NCI-H345 (cell line): ENCODE measurements around the gene TMTC4.
A peak's percentile ranks its signal among the peaks of the same experiment; 100 is the strongest.
"Not testable (repeated sequence)": the region's sequence is repeated elsewhere in the genome, so short reads cannot be mapped to it uniquely, and the experiment has no call there.

ENCODE experiments used
- DNase-seq: peaks from one replicate; lab custom pipeline; 2025; lab: John Stamatoyannopoulos, UW

Gene TMTC4

DNA sequence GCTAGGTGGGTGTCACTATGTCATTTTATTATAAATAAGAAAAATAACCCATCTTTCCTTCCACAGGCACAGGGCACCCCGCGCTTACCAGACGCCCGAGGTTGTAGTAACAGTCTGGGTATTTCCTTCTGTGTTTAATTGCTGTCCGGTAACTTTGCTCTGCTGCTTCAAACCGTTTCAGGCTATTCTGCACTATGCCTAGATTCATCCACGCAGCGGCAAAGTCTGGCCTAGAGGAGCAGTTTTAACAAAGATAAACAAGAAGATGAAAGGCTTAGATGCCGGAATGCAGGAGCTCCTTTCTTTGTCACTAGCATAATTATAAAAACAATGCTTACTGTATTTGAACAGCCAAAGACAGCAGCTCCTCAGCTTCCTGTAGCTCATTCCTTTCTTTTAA, 49.1 kb downstream of the TMTC4 start:
- no peak for DNase-seq

DNA sequence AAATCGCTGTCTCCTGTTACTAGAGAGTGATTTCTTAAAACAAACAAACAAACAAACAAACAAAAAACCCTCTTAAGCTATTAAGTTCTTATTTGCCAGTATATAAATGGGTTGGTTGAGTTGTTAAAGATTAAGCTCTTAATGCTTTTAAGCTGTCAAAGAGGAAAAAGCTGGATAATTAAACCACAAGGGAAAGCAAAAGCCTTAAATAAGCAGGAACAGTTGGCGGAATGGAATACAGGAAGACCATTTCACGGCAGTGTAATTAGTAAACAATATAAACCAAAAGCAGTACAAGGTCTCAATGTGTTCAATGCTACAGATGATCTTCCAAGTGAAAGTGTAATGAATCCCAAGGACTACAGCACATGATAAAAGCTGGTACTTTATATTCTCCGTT, 53.8 kb downstream of the TMTC4 start:
- DNase-seq: no peak

DNA sequence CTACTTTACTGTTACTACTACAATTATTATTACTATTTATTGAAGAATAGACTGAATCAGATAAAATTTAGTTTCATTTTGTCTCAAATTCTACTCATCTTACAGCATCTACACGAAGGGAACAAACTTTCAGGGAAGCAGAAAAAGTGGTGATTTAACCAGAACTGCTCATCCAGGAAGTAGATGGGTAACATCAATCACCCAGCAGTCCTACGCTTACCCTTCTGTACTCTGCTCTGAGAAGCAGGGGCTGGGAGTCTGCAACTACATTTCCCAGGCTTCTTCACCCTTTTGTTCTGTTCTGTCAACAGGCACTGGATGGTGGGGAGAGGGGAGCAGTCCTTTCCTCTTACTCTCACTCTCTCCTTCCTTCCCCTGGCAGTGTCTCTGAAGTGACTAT, 54.7 kb downstream of the TMTC4 start:
- no peak for DNase-seq

DNA sequence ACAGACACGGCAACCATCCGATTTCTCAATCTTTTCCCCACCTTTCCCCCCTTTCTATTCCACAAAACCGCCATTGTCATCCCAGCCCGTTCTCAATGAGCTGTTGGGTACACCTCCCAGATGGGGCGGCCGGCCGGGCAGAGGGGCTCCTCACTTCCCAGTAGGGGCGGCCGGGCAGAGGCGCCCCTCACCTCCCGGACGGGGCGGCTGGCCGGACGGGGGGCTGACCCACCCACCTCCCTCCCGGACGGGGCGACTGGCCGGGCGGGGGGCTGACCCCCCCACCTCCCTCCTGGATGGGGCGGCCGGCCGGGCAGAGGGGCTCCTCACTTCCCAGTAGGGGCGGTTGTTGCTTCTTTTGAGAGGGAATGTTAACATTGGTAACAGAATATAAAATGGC, 55.7 kb downstream of the TMTC4 start:
- DNase-seq: not testable (repeated sequence)

DNA sequence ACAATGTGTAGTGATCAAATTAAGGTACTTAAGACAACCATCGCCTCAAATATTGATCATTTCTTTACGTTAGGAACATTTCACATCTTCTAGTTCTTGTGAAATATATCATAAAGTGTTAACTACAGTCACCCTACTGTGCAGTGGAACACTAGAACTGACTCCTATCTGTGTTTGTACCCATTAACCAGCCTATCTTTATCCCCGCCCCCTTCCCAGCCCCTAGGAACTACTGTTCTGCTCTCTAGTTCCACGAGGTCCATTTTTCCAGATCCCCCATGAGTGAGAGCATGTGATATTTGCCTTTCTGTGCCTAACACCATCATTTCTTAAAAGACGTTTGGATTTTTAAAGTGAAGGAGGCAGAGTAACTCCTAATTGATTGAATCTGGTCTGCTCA, 61.6 kb downstream of the TMTC4 start:
- no peak for DNase-seq

DNA sequence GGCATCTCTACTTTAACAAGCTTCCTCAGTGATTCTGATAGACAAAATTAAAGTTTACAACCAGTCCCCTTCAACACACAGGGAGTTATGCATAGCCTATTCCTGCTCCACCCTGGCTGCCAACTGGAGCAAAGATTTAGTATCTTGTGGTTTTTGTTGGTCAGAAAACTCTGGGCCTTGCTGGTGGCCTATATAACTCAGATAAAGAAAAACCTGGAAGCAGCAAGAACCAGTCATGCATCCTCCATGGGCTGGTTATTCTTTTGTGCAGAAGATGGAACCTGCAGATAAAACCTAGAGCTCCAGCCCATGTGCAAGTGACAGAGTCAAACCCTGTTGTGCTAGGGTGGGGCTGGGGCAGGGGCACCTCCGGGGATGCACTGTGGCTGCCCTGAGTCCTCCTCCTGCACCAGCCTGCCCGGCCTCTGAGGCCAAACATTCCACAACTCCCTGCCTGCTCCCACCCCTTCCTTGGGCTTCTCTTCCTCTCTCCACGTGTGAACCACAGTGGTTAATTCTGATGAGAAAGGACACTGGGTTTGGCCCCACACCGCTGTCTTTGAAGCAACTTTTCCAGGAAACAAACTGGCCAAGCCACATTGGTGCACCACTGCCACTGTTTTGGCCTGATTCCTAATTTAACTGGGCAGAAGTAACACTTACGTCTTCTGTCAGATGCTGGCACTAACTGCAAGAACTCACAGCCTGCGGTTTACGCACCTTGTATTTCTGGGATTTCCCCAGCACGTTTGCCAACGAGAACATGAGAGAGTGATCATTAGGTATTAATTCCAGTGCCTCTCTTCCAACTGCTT, 62.7 kb downstream of the TMTC4 start:
- DNase-seq: no peak

DNA sequence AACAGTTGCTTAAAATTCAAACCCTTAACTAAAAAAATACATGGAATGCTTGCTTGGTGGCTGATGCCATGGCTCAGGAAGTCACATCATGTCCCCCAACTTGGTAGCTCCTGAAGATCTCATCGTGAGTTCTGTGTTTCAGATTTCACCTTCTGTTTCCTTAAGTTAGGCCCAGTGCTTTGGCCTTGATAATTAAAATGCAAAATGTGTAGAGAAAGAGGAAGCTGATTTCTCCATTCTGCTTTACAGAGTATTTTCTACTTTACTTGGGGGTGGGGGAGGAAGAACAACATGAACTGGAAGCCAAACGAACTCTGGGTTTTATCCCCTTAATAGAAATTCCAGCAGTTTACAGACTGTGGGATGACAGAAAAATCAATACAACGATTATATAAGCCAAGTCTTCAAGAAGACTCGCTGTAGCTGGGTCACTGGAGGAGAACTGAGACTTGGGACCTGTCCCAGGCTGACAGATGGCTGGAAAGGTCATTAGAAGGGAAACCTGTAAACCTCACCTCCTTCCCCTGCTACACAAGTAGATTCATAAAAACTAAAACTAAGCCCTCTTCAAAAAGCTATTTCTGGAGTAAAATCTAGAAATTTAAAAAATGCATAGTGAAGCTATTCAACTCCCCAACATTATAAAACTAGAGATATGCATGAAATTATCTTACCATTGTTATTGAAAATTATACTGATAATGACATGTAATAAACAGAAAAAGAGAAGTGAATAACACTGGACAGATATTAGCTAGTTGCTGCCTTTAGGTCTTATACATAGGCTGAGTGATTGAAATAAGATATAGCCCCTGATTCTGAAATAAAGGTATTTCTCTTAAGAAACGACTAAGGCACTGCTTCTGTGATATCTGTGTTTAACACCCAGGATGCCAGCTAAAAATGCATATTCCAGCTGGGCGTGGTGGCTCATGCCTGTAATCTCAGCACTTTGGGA, 63.9 kb downstream of the TMTC4 start:
- DNase-seq: no peak

DNA sequence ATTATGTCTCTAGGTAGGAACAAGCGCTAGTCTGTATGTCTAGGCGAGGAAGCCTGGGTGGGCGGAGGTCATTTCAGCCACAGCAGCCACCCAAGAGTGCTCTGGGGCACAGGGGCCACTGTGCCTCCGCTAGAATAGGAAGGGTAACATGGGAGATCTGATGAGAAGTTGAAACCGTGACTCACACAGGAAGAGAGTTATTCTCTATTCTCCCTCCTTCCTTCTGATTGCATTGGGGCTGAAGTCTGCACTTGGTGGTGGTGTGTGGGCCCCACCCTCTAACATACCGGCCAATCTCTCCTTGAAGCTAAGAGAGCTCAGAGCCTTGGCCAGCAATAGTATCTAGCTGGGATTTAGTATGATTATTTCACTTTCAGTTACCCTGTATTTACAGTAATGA, 65.7 kb downstream of the TMTC4 start:
- no peak for DNase-seq

DNA sequence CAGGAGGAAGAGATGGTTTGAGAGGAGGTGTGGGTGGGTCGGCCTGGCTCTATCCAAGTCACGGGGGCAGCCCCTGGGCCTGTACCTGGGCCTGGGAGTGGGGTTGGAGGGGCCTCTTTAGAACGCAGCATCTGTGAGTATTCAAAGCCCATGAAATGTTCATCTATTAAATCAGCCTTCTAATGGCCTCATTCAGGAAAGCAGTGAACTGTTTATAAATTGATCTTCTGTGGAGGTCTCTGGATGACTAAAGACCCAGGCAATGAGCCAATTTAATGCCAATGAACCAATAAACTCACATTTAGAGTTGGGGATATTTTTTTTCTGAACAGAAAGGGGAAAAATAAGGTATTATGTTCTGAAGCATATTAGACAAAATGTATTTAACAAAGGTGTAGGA, 66.1 kb downstream of the TMTC4 start:
- no peak for DNase-seq

DNA sequence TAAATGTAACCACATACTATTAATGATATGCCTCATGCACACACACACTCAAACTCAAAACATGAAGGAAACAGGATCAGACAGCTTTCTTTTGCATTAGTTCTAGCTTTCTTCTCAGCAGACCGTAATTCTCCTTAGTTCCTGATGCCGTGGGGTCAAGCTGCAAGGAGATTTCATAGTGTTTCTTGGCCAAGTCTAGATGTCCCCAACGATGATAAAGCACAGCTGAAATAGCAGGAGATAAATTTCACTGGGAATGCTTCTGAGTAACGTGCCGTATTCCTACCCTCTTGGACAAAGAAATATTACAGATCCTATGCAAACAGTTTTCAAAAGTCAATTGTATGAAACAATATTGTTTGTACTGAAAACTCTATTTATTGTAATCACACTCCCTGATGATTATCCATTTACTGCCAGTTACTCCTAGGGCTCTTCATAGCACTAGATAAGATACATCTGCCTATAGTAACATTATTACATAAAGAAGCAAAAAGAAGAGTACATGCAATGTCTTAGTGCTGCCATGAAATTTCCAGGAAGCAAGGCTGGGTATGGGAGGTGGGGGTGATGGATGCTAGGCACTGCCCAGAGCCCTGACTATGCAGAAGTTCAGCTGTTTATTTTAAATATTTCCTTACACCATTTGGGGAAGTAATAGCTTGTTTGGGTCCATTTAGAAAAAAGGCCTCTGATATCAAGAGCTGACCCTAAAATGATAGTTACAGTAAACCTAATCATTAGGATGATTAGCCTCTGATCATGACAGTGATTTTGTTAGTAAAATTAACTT, 69.5 kb downstream of the TMTC4 start:
- no peak for DNase-seq

DNA sequence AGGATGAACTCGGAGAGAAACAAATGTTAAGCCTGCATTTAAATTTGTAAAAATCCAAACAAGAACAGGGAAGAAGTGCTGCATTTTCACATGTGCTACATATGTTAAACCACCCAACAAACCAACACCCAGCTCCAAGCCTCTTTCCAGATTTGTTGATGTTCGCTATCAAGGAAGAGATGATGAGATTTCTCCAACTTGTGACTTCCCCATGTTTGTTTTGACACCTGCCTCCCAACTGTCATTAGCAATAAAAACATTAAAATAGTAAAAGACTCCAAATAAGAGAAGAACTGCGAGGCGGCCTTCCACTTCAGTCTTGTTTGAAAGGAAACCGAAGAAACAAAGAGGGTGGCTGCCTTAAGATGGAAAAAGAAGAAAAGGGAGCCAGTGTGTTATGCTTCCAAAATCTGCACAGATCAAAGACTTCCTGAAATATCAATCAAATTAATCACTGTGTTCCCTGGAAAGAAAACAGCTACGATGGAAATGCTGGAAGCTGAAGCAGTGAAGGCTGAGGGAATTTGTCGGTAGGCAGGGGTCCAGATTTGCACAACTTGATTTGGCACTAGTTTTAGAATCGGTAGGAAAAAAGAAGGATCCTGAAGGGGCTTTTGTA, 72.0 kb downstream of the TMTC4 start:
- no peak for DNase-seq

DNA sequence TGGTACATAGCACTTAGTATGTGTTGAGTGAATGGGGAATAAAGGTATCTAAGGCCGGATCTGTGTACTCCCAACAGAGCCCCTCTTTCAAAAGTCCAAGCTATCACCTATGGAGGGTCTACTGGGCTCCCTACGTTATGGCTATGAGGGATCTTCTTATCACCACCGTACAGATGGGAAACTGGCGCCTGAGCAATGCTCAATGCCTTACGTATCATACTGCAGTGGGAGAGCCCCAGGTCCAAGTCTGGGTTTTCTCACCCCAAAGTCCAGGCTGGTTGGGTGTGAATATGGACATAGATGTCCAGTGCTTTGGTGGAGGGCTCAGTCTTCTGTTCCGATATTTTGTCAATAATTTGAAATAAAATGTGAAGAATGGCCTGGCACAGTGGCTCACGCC, 72.9 kb downstream of the TMTC4 start:
- no peak for DNase-seq

DNA sequence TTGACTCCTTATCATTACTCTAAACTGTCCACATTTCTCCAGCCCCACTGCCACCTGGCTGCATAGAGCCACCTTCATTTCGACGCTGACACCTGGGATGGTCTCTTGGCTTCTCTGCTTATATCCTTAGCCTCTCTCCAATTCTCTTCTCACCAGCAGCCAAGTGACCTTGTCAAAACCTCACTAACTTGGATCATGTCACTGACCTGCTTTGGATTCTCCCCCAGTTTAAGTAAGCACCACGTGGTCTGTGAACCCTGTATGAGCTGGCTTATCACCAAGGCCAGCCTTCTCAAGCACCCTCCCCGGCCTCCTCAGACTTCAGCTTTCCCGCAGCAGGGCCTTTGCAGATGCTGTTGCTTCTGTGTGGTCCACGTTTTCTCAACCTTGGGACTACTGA, 73.7 kb downstream of the TMTC4 start:
- DNase-seq: no peak

DNA sequence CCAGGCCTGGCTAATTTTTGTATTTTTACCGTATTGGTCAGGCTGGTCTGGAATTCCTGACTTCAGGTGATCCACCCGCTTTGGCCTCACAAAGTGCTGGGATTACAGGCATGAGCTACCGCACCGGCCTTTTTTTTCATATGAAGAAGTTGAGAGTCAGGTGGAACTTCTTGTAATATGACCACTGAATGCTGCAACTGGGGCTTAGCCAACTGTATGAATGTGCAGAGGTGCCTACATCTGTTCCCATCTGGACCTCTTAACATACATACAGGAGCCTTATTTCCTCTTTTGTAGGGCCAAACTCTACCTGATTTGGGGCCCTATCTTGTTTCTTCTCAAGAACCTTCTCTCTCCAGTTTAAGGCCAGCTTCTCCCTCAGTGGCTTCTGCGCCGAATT, 74.1 kb downstream of the TMTC4 start:
- DNase-seq: no peak

DNA sequence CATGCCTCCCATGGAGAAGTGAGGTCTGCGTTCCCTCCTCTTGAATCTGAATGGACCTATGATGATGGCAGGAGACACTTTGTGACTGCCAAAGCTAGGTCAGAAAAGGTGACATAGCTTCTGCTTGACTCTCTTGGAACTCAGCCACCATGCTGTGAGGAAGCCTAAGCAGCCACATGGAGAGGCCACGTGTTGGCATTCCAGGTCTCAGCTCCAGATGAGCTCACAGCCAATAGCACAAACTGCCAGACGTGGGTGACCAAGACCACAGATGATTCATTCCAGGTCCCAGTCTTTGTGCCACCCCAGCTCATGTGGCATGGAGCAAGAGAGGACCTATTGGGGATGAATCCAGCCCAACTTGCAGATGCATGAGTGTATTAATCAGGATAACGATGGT, 77.3 kb downstream of the TMTC4 start:
- DNase-seq: no peak

DNA sequence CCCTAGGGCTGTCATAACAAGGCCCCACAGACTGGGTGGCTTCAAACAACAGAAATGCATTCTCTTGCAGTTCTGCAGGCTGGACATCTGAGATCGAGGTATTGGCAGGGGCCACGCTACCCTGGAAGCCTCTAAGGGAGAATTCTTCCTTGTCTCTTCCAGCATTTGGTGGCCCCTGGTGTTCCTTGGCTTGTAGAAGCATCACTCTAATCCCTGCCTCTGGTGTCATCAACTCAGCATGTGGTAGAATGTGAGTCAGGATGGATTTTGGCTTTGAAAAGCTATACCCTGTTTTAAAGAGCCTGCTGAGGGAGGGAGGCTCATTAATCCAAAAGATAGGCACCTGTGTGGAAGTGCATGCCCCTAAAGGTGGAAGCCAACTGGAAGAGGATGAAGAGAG, 78.1 kb downstream of the TMTC4 start:
- DNase-seq: no peak

DNA sequence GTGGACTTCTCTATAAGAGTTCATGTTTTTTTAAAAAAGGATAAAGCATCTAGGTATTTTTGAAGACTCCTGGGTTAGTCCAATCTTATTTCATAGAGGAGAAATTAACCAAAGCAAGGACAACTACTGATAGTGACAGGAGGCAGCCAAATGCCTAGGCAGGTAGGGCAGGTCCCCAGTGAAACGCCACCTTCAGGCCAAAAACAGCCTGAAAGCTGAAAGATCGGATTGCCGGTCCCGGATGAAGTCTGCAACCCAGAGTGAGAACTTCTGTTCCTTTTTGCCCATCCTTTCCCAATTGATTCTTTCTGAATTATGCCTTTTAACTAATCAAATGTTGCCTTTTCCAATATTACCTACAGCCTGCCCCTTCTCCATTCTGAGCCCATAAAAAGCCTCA, 79.9 kb downstream of the TMTC4 start:
- DNase-seq: no peak

DNA sequence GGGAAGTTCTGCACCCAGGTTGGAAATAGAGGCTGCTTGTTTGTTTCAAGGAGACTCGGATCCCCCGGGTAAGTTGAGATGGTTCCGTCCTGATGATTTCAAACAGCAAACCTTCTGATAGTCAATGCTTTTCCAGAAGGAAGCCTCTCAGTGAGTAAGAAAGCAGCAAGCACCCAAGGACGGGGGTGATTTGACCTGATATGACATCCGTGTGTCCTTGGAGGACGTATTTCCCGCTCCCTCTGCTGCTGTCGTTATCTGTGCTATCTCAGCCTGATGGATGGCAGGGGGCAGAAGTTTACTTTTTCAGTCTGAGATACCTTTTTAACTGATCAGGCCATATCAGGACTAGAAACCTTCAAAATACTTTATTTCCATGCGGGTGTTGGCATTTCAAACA, 80.3 kb downstream of the TMTC4 start:
- DNase-seq: no peak

DNA sequence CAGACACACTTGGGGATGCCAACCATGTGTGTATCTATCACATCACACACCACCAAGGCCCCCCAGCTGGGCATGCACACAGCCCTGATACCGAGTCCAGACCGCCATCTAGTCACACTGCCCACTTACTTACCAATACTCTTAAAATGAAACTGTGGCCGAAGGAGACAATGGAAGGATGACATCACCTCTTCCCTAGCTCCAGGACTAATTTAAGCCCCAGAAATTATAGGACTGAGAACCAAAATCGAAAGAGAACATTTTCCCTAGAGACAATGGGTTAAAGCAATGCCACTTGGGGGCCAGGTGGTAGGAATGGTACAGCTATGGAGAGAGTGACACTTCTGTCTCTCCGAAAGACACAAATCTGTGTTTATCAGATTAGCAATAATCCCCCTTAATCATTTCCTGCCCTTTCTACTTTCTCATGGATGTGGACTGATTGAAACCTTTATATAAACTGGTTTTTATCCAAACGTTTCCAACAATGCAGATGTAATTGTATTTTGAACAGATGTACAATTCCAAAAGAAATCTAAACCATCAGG, 85.3 kb downstream of the TMTC4 start:
- DNase-seq: no peak

DNA sequence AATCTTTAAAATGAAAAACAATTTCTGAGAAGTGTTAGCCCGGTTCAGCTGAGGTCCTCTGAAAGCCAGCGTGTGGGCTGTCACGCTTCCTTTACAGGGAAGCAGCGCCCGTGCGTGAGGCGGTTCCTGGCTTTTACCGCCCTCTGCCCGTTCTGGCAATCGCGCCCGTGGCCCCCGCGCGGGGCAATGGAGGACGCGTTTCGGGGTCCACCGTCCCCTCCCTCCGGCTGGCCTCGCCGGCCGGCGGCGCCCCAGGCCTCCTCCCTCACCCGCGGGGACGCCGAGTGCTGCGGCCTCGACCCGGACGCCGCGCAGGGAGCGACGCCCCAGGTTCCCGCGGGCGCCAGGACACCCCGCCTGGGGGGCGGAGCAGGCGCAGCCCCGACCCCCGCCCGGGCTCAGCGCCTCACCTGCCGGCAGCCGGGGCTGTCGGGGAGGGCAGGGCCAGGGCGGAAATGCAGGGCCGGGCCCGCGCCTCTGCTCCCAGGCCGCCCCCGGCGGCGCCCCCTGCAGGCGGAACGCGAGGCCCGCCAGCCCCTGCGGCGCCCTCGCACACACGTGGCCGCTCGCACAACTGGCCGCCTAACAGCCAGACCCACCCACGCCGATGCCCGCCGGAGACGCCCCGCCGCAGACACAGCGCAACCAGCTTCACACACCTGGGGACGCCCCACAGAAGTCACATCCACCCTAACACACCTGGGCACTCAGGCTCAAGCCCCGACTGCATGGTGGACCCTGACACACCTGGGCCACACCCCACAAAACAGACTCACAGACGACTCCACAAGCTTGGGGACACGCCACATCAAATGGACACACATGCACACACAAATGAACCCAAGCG, 86.0 kb downstream of the TMTC4 start, which contains the start of gene GGACT:
TSS of gene GGACT (minus strand) at position 459 of the 847 bp plus-strand sequence. CDS start 56,198 bp downstream, outside the sequence.
- DNase-seq: peak; percentile 87

DNA sequence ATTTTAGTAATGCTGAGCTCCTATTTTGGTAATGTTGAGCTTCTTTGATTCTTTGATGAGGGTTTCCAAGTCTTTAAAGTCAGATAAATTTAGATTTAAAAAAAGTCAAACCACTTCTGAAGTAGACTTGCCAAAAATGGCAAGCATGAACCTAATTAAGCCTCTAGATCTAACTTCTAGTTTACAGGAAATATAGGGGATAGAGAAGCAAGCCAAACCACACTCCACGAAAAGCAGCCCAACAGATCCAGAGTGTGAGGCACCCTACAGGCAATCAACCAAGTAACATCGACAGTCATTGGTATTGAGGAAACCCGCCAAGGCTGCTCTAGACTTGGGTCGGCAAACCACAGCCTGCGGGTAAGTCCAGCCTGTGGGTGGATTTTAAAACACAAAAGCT, 89.7 kb downstream of the TMTC4 start:
- no peak for DNase-seq
